GM23338 (cell line): ENCODE data around the gene INHA. TPM values are rescaled to one million over a fixed set of nuclear protein-coding genes. Genes with fewer than 3 reads are reported as not detected.

ENCODE experiments used
- ATAC-seq: fragments of 200-7000 bp; cut with Tn5 transposase; 3 replicates; pipeline ENCODE4 v1.9.1; 2020
- DNase-seq: peaks from one replicate; pipeline ENCODE4 v3.0.0-alpha.2; 2015; ENCODE audit warnings: low spot score
- H2AFZ ChIP-seq: fragments of 200-600 bp; sonication (generic); 2 replicates; pipeline ENCODE4 v1.8.0; 2016; ENCODE audit warnings: antibody characterized with exemption, mild to moderate bottlenecking, moderate library complexity
- H3F3A ChIP-seq: fragments of 200-600 bp; sonication (generic); replicated peaks from 2 replicates; pipeline ENCODE4 v1.8.0; 2017; ENCODE audit warnings: antibody characterized with exemption, mixed run types, low read depth
- H3K27ac ChIP-seq: fragments of 200-600 bp; sonication (generic); 2 replicates; pipeline ENCODE4 v1.6.1; 2016; ENCODE audit warnings: low read depth
- H3K27me3 ChIP-seq: fragments of 200-600 bp; sonication (generic); 2 replicates; pipeline ENCODE4 v1.8.0; 2016; ENCODE audit warnings: mild to moderate bottlenecking, mixed run types, moderate library complexity; ENCODE audit not compliant: insufficient read depth
- H3K36me3 ChIP-seq: fragments of 200-600 bp; sonication (generic); 2 replicates; pipeline ENCODE4 v1.8.0; 2016; ENCODE audit warnings: mild to moderate bottlenecking; ENCODE audit not compliant: insufficient read depth
- H3K4me1 ChIP-seq: fragments of 200-600 bp; sonication (generic); 2 replicates; pipeline ENCODE4 v1.8.0; 2016; ENCODE audit warnings: mild to moderate bottlenecking, moderate library complexity; ENCODE audit not compliant: insufficient read depth
- H3K4me2 ChIP-seq: fragments of 200-600 bp; sonication (generic); 2 replicates; pipeline ENCODE4 v1.7.1; 2017; ENCODE audit warnings: mixed run types
- H3K4me3 ChIP-seq: fragments of 200-600 bp; sonication (generic); 2 replicates; pipeline ENCODE4 v1.6.1; 2016; ENCODE audit warnings: mixed run types
- H3K79me2 ChIP-seq: fragments of 200-600 bp; sonication (generic); replicated peaks from 2 replicates; pipeline ENCODE4 v1.8.0; 2017; ENCODE audit warnings: mild to moderate bottlenecking; ENCODE audit not compliant: insufficient read depth
- H3K9me2 ChIP-seq: fragments of 200-600 bp; sonication (generic); 2 replicates; pipeline ENCODE4 v1.8.0; 2017; ENCODE audit not compliant: insufficient read depth
- H4K20me1 ChIP-seq: fragments of 200-600 bp; sonication (generic); replicated peaks from 2 replicates; pipeline ENCODE4 v1.8.0; 2017; ENCODE audit warnings: mild to moderate bottlenecking; ENCODE audit not compliant: insufficient read depth
- H3K27ac Mint-ChIP-seq: 2 replicates; pipeline ENCODE4 v1.8.0; 2020; ENCODE audit warnings: inconsistent platforms, mild to moderate bottlenecking, moderate library complexity, mixed read lengths
- H3K27me3 Mint-ChIP-seq: 3 replicates; pipeline ENCODE4 v1.8.0; 2022; ENCODE audit warnings: low read depth, mild to moderate bottlenecking, moderate library complexity, mixed read lengths, inconsistent platforms; ENCODE audit not compliant: insufficient read depth, poor library complexity
- H3K36me3 Mint-ChIP-seq: 3 replicates; pipeline ENCODE4 v1.8.0; 2021; ENCODE audit warnings: low read depth, mild to moderate bottlenecking, inconsistent platforms, moderate library complexity, mixed read lengths
- H3K4me1 Mint-ChIP-seq: 3 replicates; pipeline ENCODE4 v1.8.0; 2020; ENCODE audit warnings: mild to moderate bottlenecking, inconsistent platforms, mixed read lengths
- H3K4me3 Mint-ChIP-seq: 3 replicates; pipeline ENCODE4 v1.8.0; 2021; ENCODE audit warnings: moderate library complexity, mild to moderate bottlenecking, inconsistent platforms, mixed read lengths
- H3K9me3 Mint-ChIP-seq: 3 replicates; pipeline ENCODE4 v1.8.0; 2020; ENCODE audit warnings: moderate library complexity, mild to moderate bottlenecking, inconsistent platforms, mixed read lengths
- CREB1 ChIP-seq: fragments of 250-450 bp; sonication (Bioruptor Pico); IDR thresholded peaks from 2 replicates; pipeline ENCODE4 v1.5.0; 2020; ENCODE audit warnings: low read depth, mild to moderate bottlenecking, moderate library complexity
- CTCF ChIP-seq, 2 experiments: fragments of 200-600 bp in 1 of 2; sonication (generic) in 1 of 2; conservative IDR thresholded peaks; 2 replicates each; pipeline versions ENCODE4 v1.5.1 to v1.6.1; 2016 to 2017; ENCODE audit warnings: antibody characterized with exemption in 2 of 2, low read depth in 2 of 2, mild to moderate bottlenecking in 2 of 2, moderate library complexity in 1 of 2
- ETS1 ChIP-seq: IDR thresholded peaks from 2 replicates; pipeline ENCODE4 v1.6.1; 2016; ENCODE audit warnings: antibody characterized with exemption
- EZH2 ChIP-seq: fragments of 200-600 bp; sonication (generic); IDR thresholded peaks from one replicate; pipeline ENCODE4 v1.8.0; 2017; ENCODE audit warnings: antibody characterized with exemption, mild to moderate bottlenecking, low read depth; ENCODE audit not compliant: unreplicated experiment
- EZH2phosphoT487 ChIP-seq: fragments of 200-600 bp; sonication (generic); IDR thresholded peaks from one replicate; pipeline ENCODE4 v1.8.1; 2018; ENCODE audit warnings: antibody characterized with exemption; ENCODE audit not compliant: unreplicated experiment
- JUNB ChIP-seq: IDR thresholded peaks from one replicate; pipeline ENCODE4 v1.6.1; 2016; ENCODE audit warnings: antibody characterized with exemption; ENCODE audit not compliant: unreplicated experiment
- NANOG ChIP-seq: IDR thresholded peaks from 2 replicates; pipeline ENCODE4 v1.6.1; 2016; ENCODE audit warnings: antibody characterized with exemption, borderline replicate concordance
- POLR2AphosphoS5 ChIP-seq: IDR thresholded peaks from 2 replicates; pipeline ENCODE4 v1.6.1; 2016; ENCODE audit warnings: antibody characterized with exemption, low read depth
- REST ChIP-seq: IDR thresholded peaks from one replicate; pipeline ENCODE4 v1.6.1; 2018; ENCODE audit warnings: antibody characterized with exemption; ENCODE audit not compliant: unreplicated experiment
- STAT1 ChIP-seq: IDR thresholded peaks from one replicate; pipeline ENCODE4 v1.6.1; 2016; ENCODE audit warnings: antibody characterized with exemption; ENCODE audit not compliant: unreplicated experiment
- ZNF114 ChIP-seq: fragments of 250-450 bp; sonication (Bioruptor Pico); IDR thresholded peaks from 2 replicates; pipeline ENCODE4 v1.5.0; 2020; ENCODE audit warnings: mild to moderate bottlenecking, moderate library complexity
- ZNF331 ChIP-seq: fragments of 250-450 bp; sonication (Bioruptor Pico); IDR thresholded peaks from 2 replicates; pipeline ENCODE4 v1.5.0; 2020; ENCODE audit warnings: low read depth, mild to moderate bottlenecking, moderate library complexity
- ZNF462 ChIP-seq: fragments of 250-450 bp; sonication (Bioruptor Pico); IDR thresholded peaks from 2 replicates; pipeline ENCODE4 v1.5.0; 2020; ENCODE audit warnings: mild to moderate bottlenecking, moderate library complexity
- polyA plus RNA-seq: library from polyadenylated mRNA; unstranded; fragments of >200 nt; fragmentation: Nextera tagmentation; extraction: Ambion mirVana; gene quantifications from 2 replicates; pipeline ENCODE4 v1.2.1, GENCODE V29; 2016
- total RNA-seq: library from RNA; depleted of rRNA; stranded (reverse); fragments of >200 nt; shearing (Covaris generic); gene quantifications from 2 replicates; pipeline ENCODE4 v1.2.3, GENCODE V29; 2014

INHA gene
- total and polyA plus RNA-seq, 2 experiments from 2014 or later, result 1.5 to 1.6 TPM

GRCh38 chr2:219551441-219552381, 20.4 kb upstream of the INHA start:
- ATAC-seq, result peak; percentile 58
- H3K4me1 Mint-ChIP-seq, result peaks cover 13% of the 10 kb centered on the region
- Histone ChIP-seq H3K79me2 (no peaks in the 10 kb centered on the region), H3K4me2 (peak overlapping the region; percentile 99), H3K27me3 (peaks cover 17% of the 10 kb centered on the region), H3K9me2 (no peaks in the 10 kb centered on the region), H4K20me1 (no peaks in the 10 kb centered on the region), H2AFZ (0 out of 2 replicates have a peak overlapping the region, but pooled peaks have one; percentile 94), H3K4me3 (peak overlapping the region; percentile 98), H3K36me3 (no peaks in the 10 kb centered on the region; the same call in 1 of the 2 replicates), H3K27ac (peak overlapping the region; percentile 88), H3F3A (peaks cover 4% of the 10 kb centered on the region; the same call in 1 of the 2 replicates), H3K4me1 (peaks cover 10% of the 10 kb centered on the region)
- no peaks in the 10 kb centered on the region; the same call in 2 of the 3 replicates for H3K9me3 Mint-ChIP-seq
- DNase-seq, result peak; percentile 83
- H3K27ac Mint-ChIP-seq, result peak overlapping the region; percentile 86; the same call in 1 of the 2 replicates
- peaks cover 23% of the 10 kb centered on the region for H3K36me3 Mint-ChIP-seq
- H3K27me3 Mint-ChIP-seq, result peaks cover 35% of the 10 kb centered on the region
- peak; percentile 64 for TF ChIP-seq CREB1 (CRISPR knock-in tag)
- TF ChIP-seq ZNF331 (CRISPR knock-in tag), result no peak
- no peak for TF ChIP-seq NANOG
- TF ChIP-seq ZNF462 (CRISPR knock-in tag), result no peak
- TF ChIP-seq POLR2AphosphoS5, result peak; percentile 74
- peak; percentile 39; the same call in 1 of the 2 replicates for TF ChIP-seq ETS1
- TF ChIP-seq JUNB, result no peak
- TF ChIP-seq REST, result no peak
- no peak for TF ChIP-seq EZH2
- no peak for TF ChIP-seq ZNF114 (CRISPR knock-in tag)
- no peak; a peak in 1 of 4 replicates for TF ChIP-seq CTCF (conservative IDR thresholded peaks at IDR 0.05; ENCODE audit: low read depth in 2 of 2)
- TF ChIP-seq EZH2phosphoT487, result no peak
- no peak for TF ChIP-seq STAT1
- H3K4me3 Mint-ChIP-seq, result peak overlapping the region; percentile 90
